SK-N-SH (cell line): Measurements from ENCODE around the gene GABRR2. TPM values are rescaled to one million over a fixed set of nuclear protein-coding genes. Genes with fewer than 3 reads are reported as not detected.

Experiments used
- CTCF ChIA-PET: fragments of 300-600, 350-600 bp; formaldehyde crosslinking; extraction: SDS; loops from one replicate; lab custom pipeline; 2021; lab: Yijun Ruan, JAX
- POLR2A ChIA-PET: fragments of 350-600 bp; sonication (Branson Sonifier 250); formaldehyde crosslinking; extraction: SDS; loops from one replicate; lab custom pipeline; 2020; ENCODE audit warnings: antibody characterized with exemption, inconsistent platforms; lab: Yijun Ruan, JAX
- DNase-seq: peaks from one replicate; pipeline ENCODE4 v3.0.0; 2012
- H2AFZ ChIP-seq: fragments of 200-600 bp; sonication (generic); 2 replicates; pipeline ENCODE4 v1.8.1; 2016; ENCODE audit warnings: antibody characterized with exemption, mild to moderate bottlenecking, low read depth
- H3F3A ChIP-seq: fragments of 200-600 bp; sonication (generic); replicated peaks from 2 replicates; pipeline ENCODE3; 2016; ENCODE audit warnings: antibody characterized with exemption, mild to moderate bottlenecking; ENCODE audit not compliant: insufficient read depth
- H3K27ac ChIP-seq, 2 experiments: fragments of 200-500 bp in 1 of 2; fragments of 200-600 bp in 1 of 2; sonication (Bioruptor generic) in 1 of 2; sonication (generic), shearing (Covaris generic) in 1 of 2; 2 replicates each; pipeline versions ENCODE4 v1.5.1 to v1.6.1; 2014 to 2016; ENCODE audit warnings: low read depth in 2 of 2, inconsistent platforms in 1 of 2, low read length in 1 of 2, mild to moderate bottlenecking in 1 of 2, mixed read lengths in 1 of 2
- H3K27me3 ChIP-seq: fragments of 200-600 bp; sonication (generic), shearing (Covaris generic); 2 replicates; pipeline ENCODE4 v1.6.1; 2016; ENCODE audit warnings: mixed run types; ENCODE audit not compliant: insufficient read depth
- H3K36me3 ChIP-seq, 2 experiments: fragments of 200-500 bp in 1 of 2; fragments of 200-600 bp in 1 of 2; sonication (Bioruptor generic) in 1 of 2; sonication (generic) in 1 of 2; replicated peaks in 1 of 2; 2 replicates each; pipeline versions ENCODE3 to v1.5.1; 2014 to 2016; ENCODE audit warnings: low read length in 1 of 2, mild to moderate bottlenecking in 1 of 2; ENCODE audit not compliant: insufficient read depth in 2 of 2, control insufficient read depth in 1 of 2
- H3K4me1 ChIP-seq, 2 experiments: fragments of 200-500 bp in 1 of 2; fragments of 200-600 bp in 1 of 2; sonication (Bioruptor generic) in 1 of 2; sonication (generic), shearing (Covaris generic) in 1 of 2; 2 replicates each; pipeline versions ENCODE4 v1.5.1 to v1.6.1; 2014 to 2016; ENCODE audit warnings: low read depth in 1 of 2, low read length in 1 of 2, mixed run types in 1 of 2; ENCODE audit not compliant: insufficient read depth in 2 of 2, control insufficient read depth in 1 of 2
- H3K4me2 ChIP-seq: fragments of 200-600 bp; sonication (generic), shearing (Covaris generic); 2 replicates; pipeline ENCODE4 v1.6.1; 2017; ENCODE audit warnings: mixed run types
- H3K4me3 ChIP-seq, 2 experiments: fragments of 200-500 bp in 1 of 2; fragments of 200-600 bp in 1 of 2; sonication (Bioruptor generic) in 1 of 2; sonication (generic), shearing (Covaris generic) in 1 of 2; 2 replicates each; pipeline versions ENCODE4 v1.5.1 to v1.8.1; 2014 to 2016; ENCODE audit warnings: low read depth in 2 of 2, inconsistent platforms in 1 of 2, low read length in 1 of 2, mild to moderate bottlenecking in 1 of 2, mixed read lengths in 1 of 2, moderate library complexity in 1 of 2
- H3K79me2 ChIP-seq: fragments of 200-600 bp; sonication (generic); 2 replicates; pipeline ENCODE4 v1.8.1; 2017; ENCODE audit warnings: mild to moderate bottlenecking; ENCODE audit not compliant: insufficient read depth
- H3K9ac ChIP-seq: fragments of 200-600 bp; sonication (generic); 2 replicates; pipeline ENCODE4 v1.6.1; 2017; ENCODE audit warnings: mixed run types
- H3K9me2 ChIP-seq: fragments of 200-600 bp; sonication (generic); 2 replicates; pipeline ENCODE4 v1.6.1; 2017; ENCODE audit warnings: mixed run types
- H3K9me3 ChIP-seq: fragments of 200-600 bp; sonication (generic); 2 replicates; pipeline ENCODE4 v1.6.1; 2017; ENCODE audit warnings: mixed run types, mild to moderate bottlenecking, moderate library complexity
- H4K20me1 ChIP-seq: fragments of 200-600 bp; sonication (generic); 2 replicates; pipeline ENCODE4 v1.6.1; 2017; ENCODE audit warnings: mild to moderate bottlenecking, mixed run types; ENCODE audit not compliant: insufficient read depth
- EZH2phosphoT487 ChIP-seq: fragments of 200-600 bp; sonication (generic); IDR thresholded peaks from 2 replicates; pipeline ENCODE4 v1.6.1; 2017; ENCODE audit warnings: low read depth, mixed run types, mild to moderate bottlenecking, antibody characterized with exemption, moderate library complexity, borderline replicate concordance
- FOXJ3 ChIP-seq: sonication (generic); formaldehyde crosslinking; IDR thresholded peaks from 2 replicates; pipeline ENCODE4 v1.5.1; 2020; ENCODE audit warnings: mild to moderate bottlenecking, missing genetic modification reagents
- FOXM1 ChIP-seq: IDR thresholded peaks from 2 replicates; pipeline ENCODE4 v1.4.0; 2012; ENCODE audit warnings: low read depth, mild to moderate bottlenecking
- GABPA ChIP-seq: IDR thresholded peaks from 2 replicates; pipeline ENCODE4 v1.4.0; 2012; ENCODE audit warnings: low read depth, mild to moderate bottlenecking
- GATA2 ChIP-seq: sonication (generic); formaldehyde crosslinking; IDR thresholded peaks from 2 replicates; pipeline ENCODE4 v1.5.0; 2020; ENCODE audit warnings: mild to moderate bottlenecking, missing genetic modification reagents
- MEF2A ChIP-seq: IDR thresholded peaks from 2 replicates; pipeline ENCODE4 v1.4.0; 2012; ENCODE audit warnings: low read depth, borderline replicate concordance
- MXI1 ChIP-seq: IDR thresholded peaks from 2 replicates; pipeline ENCODE4 v1.6.1; 2012; ENCODE audit warnings: mild to moderate bottlenecking, low read depth, low read length, improper control_type of control experiment
- NRF1 ChIP-seq: IDR thresholded peaks from 2 replicates; pipeline ENCODE4 v1.6.1; 2012; ENCODE audit warnings: low read depth, mild to moderate bottlenecking, low read length
- PBX3 ChIP-seq: IDR thresholded peaks from 2 replicates; pipeline ENCODE4; 2012
- RFX5 ChIP-seq: IDR thresholded peaks from 2 replicates; pipeline ENCODE4 v1.6.1; 2012; ENCODE audit warnings: mild to moderate bottlenecking, improper control_type of control experiment, low read length
- SIN3A ChIP-seq: IDR thresholded peaks from 2 replicates; pipeline ENCODE4 v1.6.1; 2012; ENCODE audit warnings: low read depth, mild to moderate bottlenecking, low read length, moderate library complexity, borderline replicate concordance
- TAF1 ChIP-seq: IDR thresholded peaks from 2 replicates; pipeline ENCODE4 v1.6.1; 2012; ENCODE audit warnings: low read depth, mild to moderate bottlenecking, low read length, moderate library complexity, borderline replicate concordance
- USF2 ChIP-seq: fragments of 150-350 bp; IDR thresholded peaks from 2 replicates; pipeline ENCODE4 v1.6.1; 2017; ENCODE audit warnings: antibody characterized with exemption, low read length, low read depth, borderline replicate concordance
- WGBS: methylation state at CpG from one replicate; pipeline ENCODE4 v1.1.6; 2017; ENCODE audit warnings: low lambda C conversion rate; 5-methylcytosine and 5-hydroxymethylcytosine counted together
- polyA plus RNA-seq, 3 experiments: library from polyadenylated mRNA; depleted of rRNA; stranded (reverse); fragments of >200 nt; gene quantifications; 2 replicates each; pipeline ENCODE4 v1.2.3, GENCODE V29; 2012
- TF ChIP-seq, protein P1 (sequence below): IDR thresholded peaks from 2 replicates; pipeline ENCODE4 v1.4.0; 2012; ENCODE audit warnings: low read depth, borderline replicate concordance
- TF ChIP-seq, protein P2 (sequence below): IDR thresholded peaks from 2 replicates; pipeline ENCODE4 v1.4.0; 2012; ENCODE audit warnings: low read depth
- TF ChIP-seq, protein P3 (sequence below): fragments of 150-350 bp; IDR thresholded peaks from 2 replicates; pipeline ENCODE4 v1.6.1; 2016; ENCODE audit warnings: mild to moderate bottlenecking, low read depth, low read length

Gene GABRR2
- polyA plus RNA-seq, 1 of the 3 experiments (the other 2 are of a cell fraction) = 0.18 TPM

GRCh38 chr6:89359561-89359960 is 44.5 kb upstream of the GABRR2 start:
- Histone ChIP-seq H3K36me3 (no peaks in the 10 kb centered on the region), H3K27me3 (no peaks in the 10 kb centered on the region), H3F3A (peaks cover 9% of the 10 kb centered on the region)
- ChIA-PET CTCF (interaction anchor here (1.1 to 5.9 kb wide), 4 partner anchors 8 to 17 kb away, joined by 3 to 50 read pairs (median 8); no protein-coding TSS in a partner anchor), POLR2A (no interaction called here)
- TF ChIP-seq GABPA (no peak), GATA2 (no peak), USF2 (no peak), FOXM1 (no peak), NRF1 (no peak), MXI1 (no peak), MEF2A (no peak), EZH2phosphoT487 (no peak), SIN3A (no peak), FOXJ3 (CRISPR knock-in tag) (no peak), RFX5 (no peak), TAF1 (no peak), PBX3 (no peak)
- TF ChIP-seq, protein P1, sequence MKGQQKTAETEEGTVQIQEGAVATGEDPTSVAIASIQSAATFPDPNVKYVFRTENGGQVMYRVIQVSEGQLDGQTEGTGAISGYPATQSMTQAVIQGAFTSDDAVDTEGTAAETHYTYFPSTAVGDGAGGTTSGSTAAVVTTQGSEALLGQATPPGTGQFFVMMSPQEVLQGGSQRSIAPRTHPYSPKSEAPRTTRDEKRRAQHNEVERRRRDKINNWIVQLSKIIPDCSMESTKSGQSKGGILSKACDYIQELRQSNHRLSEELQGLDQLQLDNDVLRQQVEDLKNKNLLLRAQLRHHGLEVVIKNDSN = no peak
- TF ChIP-seq, protein P2, sequence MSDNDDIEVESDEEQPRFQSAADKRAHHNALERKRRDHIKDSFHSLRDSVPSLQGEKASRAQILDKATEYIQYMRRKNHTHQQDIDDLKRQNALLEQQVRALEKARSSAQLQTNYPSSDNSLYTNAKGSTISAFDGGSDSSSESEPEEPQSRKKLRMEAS = no peak
- TF ChIP-seq, protein P3, sequence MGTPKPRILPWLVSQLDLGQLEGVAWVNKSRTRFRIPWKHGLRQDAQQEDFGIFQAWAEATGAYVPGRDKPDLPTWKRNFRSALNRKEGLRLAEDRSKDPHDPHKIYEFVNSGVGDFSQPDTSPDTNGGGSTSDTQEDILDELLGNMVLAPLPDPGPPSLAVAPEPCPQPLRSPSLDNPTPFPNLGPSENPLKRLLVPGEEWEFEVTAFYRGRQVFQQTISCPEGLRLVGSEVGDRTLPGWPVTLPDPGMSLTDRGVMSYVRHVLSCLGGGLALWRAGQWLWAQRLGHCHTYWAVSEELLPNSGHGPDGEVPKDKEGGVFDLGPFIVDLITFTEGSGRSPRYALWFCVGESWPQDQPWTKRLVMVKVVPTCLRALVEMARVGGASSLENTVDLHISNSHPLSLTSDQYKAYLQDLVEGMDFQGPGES = no peak
- TF ChIP-seq, all 33 proteins: peak for 0
- H3K9ac ChIP-seq = no peak overlapping the region
- no peaks in the 10 kb centered on the region for H4K20me1 ChIP-seq
- H3K4me2 ChIP-seq = no peak overlapping the region
- no peaks in the 10 kb centered on the region; a peak in 1 of 4 replicates for H3K4me1 ChIP-seq
- 47% methylated on average over 1 of the region's 1 CpG for WGBS
- H3K79me2 ChIP-seq = no peaks in the 10 kb centered on the region
- no peaks in the 10 kb centered on the region for H3K9me3 ChIP-seq
- H2AFZ ChIP-seq = no peak overlapping the region
- no peaks in the 10 kb centered on the region for H3K9me2 ChIP-seq
- H3K4me3 ChIP-seq = no peak overlapping the region
- no peak for DNase-seq
- no peak overlapping the region for H3K27ac ChIP-seq
